MG63 (cell line): ENCODE results near the gene TCERG1L. TPM values are rescaled to one million over a fixed set of nuclear protein-coding genes. Genes with fewer than 3 reads are reported as not detected.

ENCODE experiments used
- DNase-seq: peaks from one replicate; pipeline ENCODE4 v3.0.0-alpha.2; 2020
- H3K27me3 ChIP-seq: fragments of 250-450 bp; sonication (Bioruptor Pico); 2 replicates; pipeline ENCODE4 v1.5.1; 2020; ENCODE audit warnings: mild to moderate bottlenecking, moderate library complexity
- H3K36me3 ChIP-seq: fragments of 250-450 bp; sonication (Bioruptor Pico); 2 replicates; pipeline ENCODE4 v1.5.1; 2020; ENCODE audit warnings: mild to moderate bottlenecking, moderate library complexity
- H3K4me3 ChIP-seq: fragments of 250-450 bp; sonication (Bioruptor Pico); 2 replicates; pipeline ENCODE4 v1.5.1; 2020; ENCODE audit warnings: mild to moderate bottlenecking, moderate library complexity
- H3K9me3 ChIP-seq: fragments of 250-450 bp; sonication (Bioruptor Pico); 2 replicates; pipeline ENCODE4 v1.5.1; 2020; ENCODE audit warnings: mild to moderate bottlenecking, moderate library complexity
- total RNA-seq: library from RNA; depleted of rRNA; stranded (reverse); fragments of >200 nt; shearing (Covaris generic); gene quantifications from 2 replicates; pipeline ENCODE4 v1.2.3, GENCODE V29; 2014; ENCODE audit warnings: low replicate concordance

The TCERG1L gene
- total RNA-seq, 1 experiment from 2014 or later, result not detected

GRCh38 chr10:131050162-131050766 lies 261.3 kb downstream of the TCERG1L start:
- no peaks in the 10 kb centered on the region for H3K9me3 ChIP-seq
- H3K4me3 ChIP-seq, result no peak overlapping the region
- H3K27me3 ChIP-seq, result no peaks in the 10 kb centered on the region
- H3K36me3 ChIP-seq, result no peaks in the 10 kb centered on the region
- no peak for DNase-seq

GRCh38 chr10:131049016-131049415 lies 262.5 kb downstream of the TCERG1L start:
- Histone ChIP-seq H3K27me3 (no peaks in the 10 kb centered on the region), H3K9me3 (no peaks in the 10 kb centered on the region), H3K4me3 (no peak overlapping the region), H3K36me3 (no peaks in the 10 kb centered on the region)
- no peak for DNase-seq

GRCh38 chr10:131048606-131049005 lies 262.9 kb downstream of the TCERG1L start:
- H3K27me3 ChIP-seq, result no peaks in the 10 kb centered on the region
- H3K9me3 ChIP-seq, result no peaks in the 10 kb centered on the region
- H3K4me3 ChIP-seq, result no peak overlapping the region
- no peak for DNase-seq
- H3K36me3 ChIP-seq, result no peaks in the 10 kb centered on the region

GRCh38 chr10:131047501-131047900 lies 264.0 kb downstream of the TCERG1L start:
- H3K27me3 ChIP-seq, result no peaks in the 10 kb centered on the region
- no peak for DNase-seq
- H3K36me3 ChIP-seq, result no peaks in the 10 kb centered on the region
- H3K9me3 ChIP-seq, result no peaks in the 10 kb centered on the region
- H3K4me3 ChIP-seq, result no peak overlapping the region

GRCh38 chr10:131046194-131046593 lies 265.3 kb downstream of the TCERG1L start:
- Histone ChIP-seq H3K4me3 (no peak overlapping the region), H3K9me3 (no peaks in the 10 kb centered on the region), H3K27me3 (no peaks in the 10 kb centered on the region), H3K36me3 (no peaks in the 10 kb centered on the region)
- no peak for DNase-seq

- no peaks in the 10 kb centered on the region for H3K27me3 ChIP-seq
- no peaks in the 10 kb centered on the region for H3K36me3 ChIP-seq
- DNase-seq, result no peak
- no peak overlapping the region for H3K4me3 ChIP-seq
- H3K9me3 ChIP-seq, result no peaks in the 10 kb centered on the region
Measured at GRCh38 chr10:131044379-131045111, 267.0 kb downstream of the TCERG1L start.

GRCh38 chr10:131043039-131043691 lies 268.4 kb downstream of the TCERG1L start:
- no peak for DNase-seq
- Histone ChIP-seq H3K9me3 (no peaks in the 10 kb centered on the region), H3K27me3 (no peaks in the 10 kb centered on the region), H3K36me3 (no peaks in the 10 kb centered on the region), H3K4me3 (no peak overlapping the region)
